HG02885 (cell line): ENCODE data around the gene SPRYD7.
"Not testable (repeated sequence)": the region's sequence is repeated elsewhere in the genome, so short reads cannot be mapped to it uniquely, and the experiment has no call there.

Experiments
- ATAC-seq: cut with Tn5 transposase; IDR thresholded peaks from one replicate; pipeline ENCODE4 v1.9.1; 2021; ENCODE audit warnings: mild to moderate bottlenecking; ENCODE audit not compliant: unreplicated experiment, poor library complexity

SPRYD7 gene, protein sequence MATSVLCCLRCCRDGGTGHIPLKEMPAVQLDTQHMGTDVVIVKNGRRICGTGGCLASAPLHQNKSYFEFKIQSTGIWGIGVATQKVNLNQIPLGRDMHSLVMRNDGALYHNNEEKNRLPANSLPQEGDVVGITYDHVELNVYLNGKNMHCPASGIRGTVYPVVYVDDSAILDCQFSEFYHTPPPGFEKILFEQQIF

DNA sequence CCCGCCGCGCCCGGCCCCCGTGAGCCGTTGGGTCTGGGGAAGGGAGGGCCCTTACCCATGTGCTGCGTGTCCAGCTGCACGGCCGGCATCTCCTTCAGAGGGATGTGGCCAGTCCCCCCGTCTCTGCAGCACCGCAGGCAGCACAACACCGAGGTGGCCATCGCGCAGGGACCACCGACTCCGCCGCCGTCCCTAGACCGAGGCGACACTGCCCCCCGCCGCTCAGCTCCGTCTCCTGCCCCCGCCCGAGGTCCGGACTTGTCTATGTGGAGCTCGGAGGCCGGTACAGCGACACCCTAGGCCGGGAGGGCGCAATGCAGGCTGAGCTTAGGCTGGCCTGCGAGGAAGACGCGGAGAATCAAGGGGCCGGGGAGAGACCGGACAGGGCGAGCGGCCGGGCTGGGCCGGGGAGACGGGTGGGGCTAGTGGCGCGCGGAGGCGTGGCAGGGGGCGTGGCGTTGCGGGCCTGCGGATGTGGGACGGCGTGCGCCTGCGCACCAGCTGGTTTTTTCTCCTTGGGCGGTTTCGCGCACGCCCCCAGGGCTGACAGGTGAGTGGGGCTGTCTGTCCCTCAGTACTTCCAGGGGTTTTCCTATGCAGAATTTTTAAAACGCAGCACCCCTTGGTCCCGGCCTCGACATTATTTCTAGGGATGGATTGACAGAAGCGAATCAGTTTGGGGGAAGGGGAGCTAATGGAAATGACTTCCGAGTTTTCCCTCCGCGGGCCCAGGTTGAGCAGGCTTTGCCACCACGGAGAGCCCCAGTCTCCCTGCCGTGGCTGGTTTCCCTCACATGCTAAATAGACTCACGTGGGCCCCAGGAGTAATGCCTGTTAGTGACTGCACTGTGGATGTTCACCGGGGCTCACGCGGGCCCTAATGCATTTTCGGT lies at the start of gene SPRYD7:
Gene SPRYD7 (minus strand): TSS at position 266 of the 893 bp plus-strand sequence. CDS start 105 bp downstream, at position 161.
- peak; percentile 98 for ATAC-seq

GRCh38 chr13:49985129-49985528 lies 49.0 kb upstream of the SPRYD7 start:
- no peak for ATAC-seq

DNA sequence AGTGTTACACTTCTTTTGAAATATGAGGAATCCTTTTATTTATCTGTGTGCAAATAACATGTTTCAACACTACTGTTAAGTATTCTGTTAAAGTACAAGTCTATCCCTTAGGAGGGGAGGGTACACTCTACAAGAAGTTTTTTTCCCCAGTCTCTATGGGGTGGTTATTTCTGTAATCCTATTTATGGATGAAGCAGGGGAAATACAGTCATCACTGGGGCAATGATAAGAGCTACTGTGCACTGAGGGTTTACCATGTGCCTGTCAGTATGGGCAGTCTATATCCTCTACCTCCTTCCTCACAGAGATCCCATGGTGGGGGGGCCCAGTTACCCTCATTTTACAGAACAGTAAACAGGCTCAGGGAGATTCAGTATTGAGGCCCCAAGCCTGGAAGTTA lies 44.1 kb upstream of the SPRYD7 start:
- ATAC-seq, result no peak

DNA sequence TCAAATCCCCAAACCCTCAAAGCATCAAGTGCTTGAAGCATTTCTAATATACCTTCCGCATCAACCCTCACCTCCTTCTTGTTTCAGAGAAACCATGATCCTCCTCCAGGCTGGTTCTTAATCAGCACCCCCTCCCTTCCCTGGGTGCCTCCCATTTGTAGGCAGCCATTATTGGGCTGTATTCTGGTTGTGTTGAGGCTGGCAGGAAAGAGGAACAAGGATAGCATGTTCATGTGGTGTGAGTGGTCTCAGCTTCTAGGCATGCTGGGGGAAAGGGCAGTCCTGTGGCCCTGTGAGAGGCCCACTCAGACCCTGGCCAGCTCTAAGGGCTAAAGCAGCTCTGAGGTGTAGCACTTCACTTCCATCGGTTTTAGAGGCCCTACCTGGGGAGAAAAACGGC lies 41.9 kb upstream of the SPRYD7 start:
- ATAC-seq, result no peak

- ATAC-seq, result no peak
Observed at GRCh38 chr13:49976314-49977258, 40.4 kb upstream of the SPRYD7 start.

DNA sequence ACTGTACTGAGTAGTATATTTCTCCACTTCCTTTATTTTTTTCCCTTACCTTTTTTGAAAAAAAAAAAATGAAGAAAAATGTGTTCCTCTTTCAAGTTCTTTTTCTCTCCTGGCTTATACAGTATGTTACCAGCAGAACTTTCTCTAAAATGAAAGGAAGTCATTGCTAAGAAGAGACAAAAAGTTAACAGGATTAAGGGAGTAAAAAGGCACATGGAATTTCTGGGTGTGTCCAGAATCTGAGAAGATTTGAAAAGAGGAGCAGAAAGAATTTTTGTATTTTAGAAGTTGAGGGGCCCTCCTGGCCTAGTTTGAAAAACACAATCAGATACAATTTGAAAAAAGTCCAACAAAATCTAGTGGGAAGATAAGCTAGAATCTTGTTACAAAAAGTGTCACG lies 39.7 kb upstream of the SPRYD7 start:
- no peak for ATAC-seq

- no peak for ATAC-seq
Observed at GRCh38 chr13:49972709-49973108, 36.6 kb upstream of the SPRYD7 start.

GRCh38 chr13:49967456-49967855 lies 31.3 kb upstream of the SPRYD7 start:
- ATAC-seq, result no peak

DNA sequence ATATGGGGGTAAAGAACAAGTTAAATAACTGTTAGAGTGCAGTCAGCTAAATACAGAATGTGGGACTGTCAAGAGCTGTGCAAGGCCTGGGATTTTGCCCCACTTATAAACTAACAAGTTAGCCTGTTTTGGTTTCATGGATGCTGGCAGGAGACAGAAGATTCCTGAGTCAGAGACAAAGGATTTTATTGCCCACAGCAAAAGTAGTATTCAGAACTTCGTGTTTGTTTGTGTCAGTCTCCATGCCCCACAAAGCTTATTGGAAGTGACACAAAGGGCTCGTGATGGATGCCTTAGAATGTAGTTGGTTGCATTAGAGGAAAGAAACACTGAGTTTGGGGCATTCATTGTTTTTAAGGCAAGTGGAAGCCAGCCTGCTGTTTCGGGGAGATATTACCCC lies 22.2 kb upstream of the SPRYD7 start:
- no peak for ATAC-seq

DNA sequence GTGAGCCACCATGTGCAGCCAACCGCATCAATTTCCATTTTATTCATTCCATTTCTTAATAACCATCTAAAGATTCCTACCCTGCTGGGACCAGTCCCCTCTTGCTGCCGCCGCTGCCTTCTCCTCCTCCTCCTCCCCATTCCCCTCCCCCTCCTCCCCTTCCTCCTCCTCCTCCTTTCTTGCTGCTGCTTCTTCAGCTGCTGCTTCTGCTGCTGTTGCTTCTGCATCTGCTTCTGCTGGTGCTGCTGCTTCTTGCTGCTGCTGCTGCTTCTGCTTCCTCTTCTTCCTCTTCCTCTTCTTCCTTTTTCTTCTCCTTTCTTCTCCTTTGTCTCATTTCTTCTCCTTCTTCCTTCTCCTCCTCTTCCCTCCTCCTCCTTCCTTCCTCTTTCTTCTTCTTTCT lies 20.0 kb upstream of the SPRYD7 start:
- ATAC-seq, result no peak

- ATAC-seq, result no peak
Observed at GRCh38 chr13:49954674-49955455, 18.7 kb upstream of the SPRYD7 start.

GRCh38 chr13:49953560-49953959 lies 17.4 kb upstream of the SPRYD7 start:
- no peak for ATAC-seq

DNA sequence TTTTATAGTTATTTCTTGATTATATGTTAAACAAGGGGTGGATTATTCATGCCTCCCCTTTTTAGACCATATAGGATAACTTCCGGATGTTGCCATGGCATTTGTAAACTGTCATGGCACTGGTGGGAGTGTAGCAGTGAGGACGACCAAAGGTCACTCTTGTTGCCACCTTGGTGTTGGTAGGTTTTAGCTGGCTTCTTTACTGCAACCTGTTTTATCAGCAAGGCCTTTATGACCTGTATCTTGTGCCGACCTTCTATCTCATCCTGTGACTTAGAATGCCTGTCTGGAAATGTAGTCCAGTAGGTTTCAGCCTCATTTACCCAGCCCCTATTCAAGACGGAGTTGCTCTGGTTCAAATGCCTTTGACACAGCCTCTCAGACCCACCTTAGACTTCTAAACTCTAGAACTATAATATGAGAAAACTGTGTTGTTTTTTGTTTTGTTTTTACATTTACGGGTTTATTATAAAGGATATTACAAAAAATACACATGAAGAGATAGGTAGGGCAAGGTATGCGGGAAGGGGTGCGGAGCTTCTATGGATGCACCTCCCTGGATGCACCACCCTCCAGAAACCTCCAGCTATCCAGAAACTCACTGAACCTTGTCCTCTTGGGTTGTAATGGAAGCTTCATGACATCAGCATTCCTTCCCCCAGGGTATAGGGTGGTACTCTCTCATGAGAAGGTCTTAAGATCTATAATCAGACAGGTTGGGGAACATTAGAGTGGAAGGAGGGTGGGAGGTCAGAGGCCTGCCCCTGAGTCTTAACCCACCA lies 15.8 kb upstream of the SPRYD7 start:
- no peak for ATAC-seq

DNA sequence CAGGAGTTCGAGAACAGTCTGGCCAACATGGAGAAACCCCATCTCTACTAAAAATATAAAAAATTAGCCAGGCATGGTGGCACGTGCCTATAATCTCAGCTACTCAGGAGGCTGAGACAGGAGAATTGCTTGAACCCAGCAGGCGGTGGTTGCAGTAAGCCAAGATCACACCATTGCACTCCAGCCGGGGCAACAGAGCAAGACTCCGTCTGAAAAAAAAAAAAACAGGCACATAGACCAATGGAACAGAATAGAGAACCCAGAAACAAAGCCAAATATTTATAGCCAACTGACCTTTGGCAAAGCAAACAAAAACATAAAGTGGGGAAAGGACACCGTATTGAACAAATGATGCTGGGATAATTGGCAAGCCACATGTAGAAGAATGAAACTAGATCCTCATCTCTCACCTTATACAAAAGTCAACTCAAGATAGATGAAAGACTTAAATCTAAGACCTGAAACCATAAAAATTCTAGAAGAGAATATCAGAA lies 12.7 kb upstream of the SPRYD7 start:
- not testable (repeated sequence) for ATAC-seq

GRCh38 chr13:49939321-49939720 lies 3.2 kb upstream of the SPRYD7 start:
- no peak for ATAC-seq

- ATAC-seq, result no peak
Observed at GRCh38 chr13:49938921-49939320, 2.8 kb upstream of the SPRYD7 start.

DNA sequence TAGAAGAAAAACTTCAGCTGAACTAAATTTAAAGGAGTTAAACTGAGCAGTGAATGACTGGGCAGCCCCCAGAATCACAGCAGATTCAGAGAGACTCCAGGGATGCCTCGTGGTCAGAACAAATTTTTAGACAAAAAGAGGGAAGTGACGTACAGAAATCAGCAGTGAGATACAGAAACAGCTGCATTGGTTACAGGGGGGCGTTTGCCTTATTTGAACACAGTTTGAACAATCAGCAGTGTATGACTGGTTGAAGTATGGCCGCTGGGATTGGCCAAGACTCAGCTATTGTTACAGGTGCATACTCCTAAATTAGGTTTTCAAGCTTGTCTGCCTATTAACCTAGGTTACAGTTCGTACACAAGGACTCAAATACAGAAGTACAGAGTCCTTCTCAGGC lies 2.2 kb upstream of the SPRYD7 start:
- ATAC-seq, result no peak

GRCh38 chr13:49936968-49937273 lies 781 bp upstream of the SPRYD7 start:
- peak; percentile 9 for ATAC-seq
